ENCODE data around the gene DET1. TPM values are rescaled to one million over a fixed set of nuclear protein-coding genes. Genes with fewer than 3 reads are reported as not detected.
A peak's percentile ranks its signal among the peaks of the same experiment; 100 is the strongest.

The DET1 gene
- total RNA-seq = 10 to 100 TPM in 2 of 9 donors, 1 to 10 TPM in 7; 6.2 to 12.4 (median 8.7) TPM
- polyA plus RNA-seq = 1 to 10 TPM; 3.2 to 4.6 TPM
- long read RNA-seq, donor 1, transcript DET1-201 (5 exons, 2,267 nt) = major isoform, 9 of 17 reads
- long read RNA-seq, donor 1, partial matches to known transcripts = 2 of 17 reads
- long read RNA-seq, donor 1, other reads (novel, unspliced or antisense) = 6 of 17 reads
- long read RNA-seq, donor 2, transcript DET1-201 (5 exons, 2,267 nt) = major isoform, 15 of 40 reads
- long read RNA-seq, donor 2, transcript DET1-207 (6 exons, 2,315 nt) = minor isoform, 9 of 40 reads
- long read RNA-seq, donor 2, partial matches to known transcripts = 8 of 40 reads
- long read RNA-seq, donor 2, other reads (novel, unspliced or antisense) = 8 of 40 reads
- long read RNA-seq, donor 3, transcript DET1-207 (6 exons, 2,315 nt) = major isoform, 6 of 15 reads
- long read RNA-seq, donor 3, partial matches to known transcripts = 1 of 15 reads
- long read RNA-seq, donor 3, other reads (novel, unspliced or antisense) = 4 of 15 reads

DNA sequence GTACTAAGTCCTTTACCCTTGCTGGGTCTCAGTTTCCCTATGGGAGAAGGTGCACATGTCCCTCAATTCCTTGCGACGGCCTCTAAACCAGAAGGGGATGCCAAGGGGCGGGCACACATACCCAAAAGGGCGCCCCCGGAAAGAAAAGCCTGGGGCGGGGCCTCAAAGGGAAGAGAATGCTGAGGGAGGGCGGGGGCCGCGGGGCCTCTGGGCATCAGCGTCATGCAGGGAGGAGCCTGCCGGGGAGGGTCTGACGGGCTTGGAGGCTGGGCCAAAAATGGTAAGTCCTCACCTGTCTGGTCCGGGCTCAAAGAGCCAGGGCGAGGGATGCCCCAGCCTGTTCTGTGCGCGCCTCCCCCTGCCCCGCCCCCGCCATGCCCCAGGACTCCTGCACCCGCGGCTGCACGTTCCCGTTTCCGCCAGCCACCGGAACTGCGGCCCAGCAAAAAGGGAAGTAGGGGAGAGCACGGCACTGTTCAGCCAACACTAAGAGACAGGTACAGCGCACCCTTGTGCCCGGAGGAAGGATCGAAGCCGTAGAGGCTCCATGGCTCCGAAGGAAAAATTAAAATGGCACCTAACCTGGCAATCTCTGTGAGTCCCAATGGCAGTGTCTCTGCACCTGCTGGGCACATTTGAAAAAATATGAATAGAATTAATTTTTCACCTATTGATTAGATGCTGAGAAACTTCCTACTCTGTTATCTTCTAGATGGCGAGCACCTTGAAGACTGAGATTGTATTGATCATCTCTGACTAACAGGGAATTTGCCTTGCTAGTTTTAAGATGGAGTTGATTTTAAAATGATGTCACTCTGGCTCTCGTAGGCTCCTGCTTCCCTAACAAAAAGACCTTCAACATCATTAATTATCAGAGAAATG is at the start of gene DET1:
DET1 (minus strand) TSS at position 434 of the 882 bp plus-strand sequence. CDS start 14,976 bp downstream, outside the sequence.
- peaks cover 0 to 3% (median 0%) of the 10 kb centered on the region in 9 donors for H3K36me3 ChIP-seq
- 4 to 8% (median 4%) methylated on average over 19 to 33 of the region's 33 CpGs for WGBS, 4 donors
- H3K27ac ChIP-seq = peak within 1 kb of the TSS; percentile 82 to 97 (median 92)
- TF ChIP-seq, protein P1, sequence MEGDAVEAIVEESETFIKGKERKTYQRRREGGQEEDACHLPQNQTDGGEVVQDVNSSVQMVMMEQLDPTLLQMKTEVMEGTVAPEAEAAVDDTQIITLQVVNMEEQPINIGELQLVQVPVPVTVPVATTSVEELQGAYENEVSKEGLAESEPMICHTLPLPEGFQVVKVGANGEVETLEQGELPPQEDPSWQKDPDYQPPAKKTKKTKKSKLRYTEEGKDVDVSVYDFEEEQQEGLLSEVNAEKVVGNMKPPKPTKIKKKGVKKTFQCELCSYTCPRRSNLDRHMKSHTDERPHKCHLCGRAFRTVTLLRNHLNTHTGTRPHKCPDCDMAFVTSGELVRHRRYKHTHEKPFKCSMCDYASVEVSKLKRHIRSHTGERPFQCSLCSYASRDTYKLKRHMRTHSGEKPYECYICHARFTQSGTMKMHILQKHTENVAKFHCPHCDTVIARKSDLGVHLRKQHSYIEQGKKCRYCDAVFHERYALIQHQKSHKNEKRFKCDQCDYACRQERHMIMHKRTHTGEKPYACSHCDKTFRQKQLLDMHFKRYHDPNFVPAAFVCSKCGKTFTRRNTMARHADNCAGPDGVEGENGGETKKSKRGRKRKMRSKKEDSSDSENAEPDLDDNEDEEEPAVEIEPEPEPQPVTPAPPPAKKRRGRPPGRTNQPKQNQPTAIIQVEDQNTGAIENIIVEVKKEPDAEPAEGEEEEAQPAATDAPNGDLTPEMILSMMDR (IDR thresholded peaks at IDR 0.05) = peak; percentile 64 to 91 (median 78)
- peak in 1 of 2 donors; percentile 27 for TF ChIP-seq POLR2A (IDR thresholded peaks at IDR 0.05)
- DNase-seq (peak; percentile 95 to 97 (median 96)), ATAC-seq (peak; percentile 98 to 99 (median 99))
- H3K9me3 ChIP-seq = no peaks in the 10 kb centered on the region
- no peaks in the 10 kb centered on the region for H3K27me3 ChIP-seq
- intact Hi-C loops (cut with DNase I) = loop anchor here in 4 of 10 donors (2.0 to 10.0 kb wide), 4 partner anchors 50 to 80 kb away; partner anchors contain the start of genes AEN (in 1 of the 4), MRPL46 (in 1 of the 4) and MRPS11 (in 1 of the 4)
- H3K4me1 ChIP-seq = peaks cover 0 to 46% (median 21%) of the 10 kb centered on the region in 12 donors
- H3K4me3 ChIP-seq = peak within 1 kb of the TSS; percentile 37 to 83 (median 78)

DNA sequence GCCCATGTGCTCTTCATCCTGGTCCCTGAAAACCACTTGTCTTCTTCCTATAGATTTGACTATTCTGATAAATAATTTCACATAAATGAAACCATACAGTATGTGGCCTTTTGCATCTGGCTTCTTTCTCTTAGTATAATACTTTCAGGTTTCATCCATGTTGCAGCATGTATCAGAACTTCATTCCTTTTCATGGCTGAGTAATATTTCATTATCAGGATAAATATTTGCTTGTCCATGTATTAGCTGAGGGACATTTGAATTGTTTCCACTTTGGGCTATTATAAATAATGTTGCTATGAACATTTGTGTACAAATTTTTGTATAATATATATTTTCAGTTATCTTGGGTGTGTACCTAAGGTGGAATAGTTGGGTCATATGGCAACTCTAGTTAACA is 44.9 kb upstream of the DET1 start:
- ATAC-seq = no peak
- no peak overlapping the region for H3K27ac ChIP-seq
- H3K36me3 ChIP-seq = no peaks in the 10 kb centered on the region
- TF ChIP-seq, protein P1 (IDR thresholded peaks at IDR 0.05) = no peak
- no peak for TF ChIP-seq POLR2A (IDR thresholded peaks at IDR 0.05)
- intact Hi-C loops (cut with DNase I) = no loop called here
- H3K9me3 ChIP-seq = no peaks in the 10 kb centered on the region
- no peak for DNase-seq
- H3K27me3 ChIP-seq = peaks cover 0 to 7% (median 0%) of the 10 kb centered on the region in 9 donors
- H3K4me1 ChIP-seq = no peaks in the 10 kb centered on the region
- no peak overlapping the region for H3K4me3 ChIP-seq

DNA sequence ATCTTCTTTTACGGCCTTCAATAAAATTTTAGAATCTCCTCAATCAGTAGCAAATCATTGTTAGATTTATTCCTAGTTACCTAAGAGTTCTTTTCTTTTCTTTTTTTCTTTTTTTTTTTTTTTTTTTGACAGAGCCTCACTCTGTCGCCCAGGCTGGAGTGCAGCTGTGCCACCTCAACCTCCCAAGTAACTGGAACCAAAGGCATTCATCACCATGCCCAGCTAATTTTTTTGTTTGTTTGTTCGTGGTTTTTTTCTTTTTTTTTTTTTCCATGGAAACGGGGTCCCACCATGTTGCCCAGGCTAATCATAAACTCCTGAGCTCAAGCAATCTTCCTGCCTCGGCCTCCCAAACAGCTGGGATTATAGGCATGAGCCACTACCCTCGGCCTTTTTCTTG is 44.3 kb upstream of the DET1 start:
- ATAC-seq = no peak
- intact Hi-C loops (cut with DNase I) = no loop called here
- DNase-seq = no peak
- Histone ChIP-seq H3K36me3 (no peaks in the 10 kb centered on the region), H3K9me3 (no peaks in the 10 kb centered on the region), H3K4me1 (no peaks in the 10 kb centered on the region), H3K27ac (no peak overlapping the region), H3K27me3 (peaks cover 0 to 7% (median 0%) of the 10 kb centered on the region in 9 donors), H3K4me3 (no peak overlapping the region)
- WGBS, 4 donors = 82 to 86% (median 85%) methylated on average over 6 of the region's 6 CpGs
- no peak for TF ChIP-seq POLR2A (IDR thresholded peaks at IDR 0.05)
- TF ChIP-seq, protein P1 (IDR thresholded peaks at IDR 0.05) = no peak

All from heart left ventricle (tissue), 16 donors.